ENCODE measurements around the gene SATB2. TPM values are rescaled to one million over a fixed set of nuclear protein-coding genes. Genes with fewer than 3 reads are reported as not detected.

Gene SATB2
- total RNA-seq, 1 experiment from 2014 or later = 22.1 TPM

DNA sequence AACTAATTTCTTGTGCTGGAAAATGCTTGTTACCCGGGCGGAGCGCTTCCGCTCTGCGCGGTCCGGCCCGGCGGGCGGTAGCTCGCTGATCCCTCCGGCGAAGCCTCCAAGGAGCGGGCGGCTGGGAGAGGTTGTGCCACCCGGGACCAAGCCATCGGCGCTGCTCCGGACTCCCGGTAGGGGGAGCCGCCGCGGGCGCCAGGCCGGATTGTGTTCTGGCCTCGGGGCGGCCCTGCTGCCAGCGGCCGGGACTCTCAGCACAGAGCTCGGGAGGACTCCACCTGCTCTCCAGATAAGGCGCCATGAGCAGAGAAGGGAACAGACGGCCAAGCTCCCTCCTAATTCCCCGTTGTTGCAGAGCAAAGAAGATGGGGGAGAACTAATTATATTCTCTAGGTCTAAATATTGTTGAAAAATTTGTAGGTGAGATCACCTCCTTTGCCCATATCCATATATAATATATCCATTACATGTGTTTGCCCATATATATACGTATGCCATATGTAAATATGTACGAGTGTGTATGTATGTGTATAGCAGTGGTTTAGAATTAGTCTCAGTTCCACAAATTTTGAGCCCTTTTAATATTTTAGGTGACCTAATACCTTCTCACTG lies 13.8 kb upstream of the SATB2 start (continued):
- TF ChIP-seq, protein P1, sequence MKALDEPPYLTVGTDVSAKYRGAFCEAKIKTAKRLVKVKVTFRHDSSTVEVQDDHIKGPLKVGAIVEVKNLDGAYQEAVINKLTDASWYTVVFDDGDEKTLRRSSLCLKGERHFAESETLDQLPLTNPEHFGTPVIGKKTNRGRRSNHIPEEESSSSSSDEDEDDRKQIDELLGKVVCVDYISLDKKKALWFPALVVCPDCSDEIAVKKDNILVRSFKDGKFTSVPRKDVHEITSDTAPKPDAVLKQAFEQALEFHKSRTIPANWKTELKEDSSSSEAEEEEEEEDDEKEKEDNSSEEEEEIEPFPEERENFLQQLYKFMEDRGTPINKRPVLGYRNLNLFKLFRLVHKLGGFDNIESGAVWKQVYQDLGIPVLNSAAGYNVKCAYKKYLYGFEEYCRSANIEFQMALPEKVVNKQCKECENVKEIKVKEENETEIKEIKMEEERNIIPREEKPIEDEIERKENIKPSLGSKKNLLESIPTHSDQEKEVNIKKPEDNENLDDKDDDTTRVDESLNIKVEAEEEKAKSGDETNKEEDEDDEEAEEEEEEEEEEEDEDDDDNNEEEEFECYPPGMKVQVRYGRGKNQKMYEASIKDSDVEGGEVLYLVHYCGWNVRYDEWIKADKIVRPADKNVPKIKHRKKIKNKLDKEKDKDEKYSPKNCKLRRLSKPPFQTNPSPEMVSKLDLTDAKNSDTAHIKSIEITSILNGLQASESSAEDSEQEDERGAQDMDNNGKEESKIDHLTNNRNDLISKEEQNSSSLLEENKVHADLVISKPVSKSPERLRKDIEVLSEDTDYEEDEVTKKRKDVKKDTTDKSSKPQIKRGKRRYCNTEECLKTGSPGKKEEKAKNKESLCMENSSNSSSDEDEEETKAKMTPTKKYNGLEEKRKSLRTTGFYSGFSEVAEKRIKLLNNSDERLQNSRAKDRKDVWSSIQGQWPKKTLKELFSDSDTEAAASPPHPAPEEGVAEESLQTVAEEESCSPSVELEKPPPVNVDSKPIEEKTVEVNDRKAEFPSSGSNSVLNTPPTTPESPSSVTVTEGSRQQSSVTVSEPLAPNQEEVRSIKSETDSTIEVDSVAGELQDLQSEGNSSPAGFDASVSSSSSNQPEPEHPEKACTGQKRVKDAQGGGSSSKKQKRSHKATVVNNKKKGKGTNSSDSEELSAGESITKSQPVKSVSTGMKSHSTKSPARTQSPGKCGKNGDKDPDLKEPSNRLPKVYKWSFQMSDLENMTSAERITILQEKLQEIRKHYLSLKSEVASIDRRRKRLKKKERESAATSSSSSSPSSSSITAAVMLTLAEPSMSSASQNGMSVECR (CRISPR knock-in tag; IDR thresholded peaks at IDR 0.05; ENCODE audit: borderline replicate concordance) = no peak
- TF ChIP-seq HMGXB4 (CRISPR knock-in tag; IDR thresholded peaks at IDR 0.05) (peak; percentile 68), NR2C2 (CRISPR knock-in tag; IDR thresholded peaks at IDR 0.05) (no peak), TCF7 (CRISPR knock-in tag; IDR thresholded peaks at IDR 0.05; ENCODE audit: low read depth) (no peak), GRHL2 (CRISPR knock-in tag; IDR thresholded peaks at IDR 0.05; ENCODE audit: insufficient replicate concordance, severe bottlenecking) (no peak), ETV6 (CRISPR knock-in tag; IDR thresholded peaks at IDR 0.05) (no peak), ZBTB43 (CRISPR knock-in tag; IDR thresholded peaks at IDR 0.05) (no peak), OVOL2 (CRISPR knock-in tag; IDR thresholded peaks at IDR 0.05; ENCODE audit: borderline replicate concordance) (no peak), CREM (CRISPR knock-in tag; IDR thresholded peaks at IDR 0.05) (no peak), ZNF423 (CRISPR knock-in tag; IDR thresholded peaks at IDR 0.05) (peak; percentile 10; the same call in 1 of the 2 replicates), ZNF396 (CRISPR knock-in tag; IDR thresholded peaks at IDR 0.05; ENCODE audit: borderline replicate concordance) (no peak), NR3C1 (CRISPR knock-in tag; conservative IDR thresholded peaks at IDR 0.05; ENCODE audit: low read depth) (no peak), ATF1 (CRISPR knock-in tag; IDR thresholded peaks at IDR 0.05) (no peak), KAT7 (CRISPR knock-in tag; IDR thresholded peaks at IDR 0.05; ENCODE audit: borderline replicate concordance) (0 out of 2 replicates have a peak, but pooled peaks have one; percentile 24), ZNF263 (CRISPR knock-in tag; IDR thresholded peaks at IDR 0.05; ENCODE audit: low read depth) (peak; percentile 78), HMGA2 (CRISPR knock-in tag; IDR thresholded peaks at IDR 0.05) (no peak), ZBTB21 (CRISPR knock-in tag; IDR thresholded peaks at IDR 0.05; ENCODE audit: borderline replicate concordance) (no peak), RELA (CRISPR knock-in tag; IDR thresholded peaks at IDR 0.05; ENCODE audit: borderline replicate concordance) (no peak), TP53 (CRISPR knock-in tag; IDR thresholded peaks at IDR 0.05) (no peak), TEAD4 (CRISPR knock-in tag; IDR thresholded peaks at IDR 0.05) (no peak), USF1 (CRISPR knock-in tag; IDR thresholded peaks at IDR 0.05) (no peak), MYBL2 (CRISPR knock-in tag; IDR thresholded peaks at IDR 0.05) (no peak)
- TF ChIP-seq, protein P2, sequence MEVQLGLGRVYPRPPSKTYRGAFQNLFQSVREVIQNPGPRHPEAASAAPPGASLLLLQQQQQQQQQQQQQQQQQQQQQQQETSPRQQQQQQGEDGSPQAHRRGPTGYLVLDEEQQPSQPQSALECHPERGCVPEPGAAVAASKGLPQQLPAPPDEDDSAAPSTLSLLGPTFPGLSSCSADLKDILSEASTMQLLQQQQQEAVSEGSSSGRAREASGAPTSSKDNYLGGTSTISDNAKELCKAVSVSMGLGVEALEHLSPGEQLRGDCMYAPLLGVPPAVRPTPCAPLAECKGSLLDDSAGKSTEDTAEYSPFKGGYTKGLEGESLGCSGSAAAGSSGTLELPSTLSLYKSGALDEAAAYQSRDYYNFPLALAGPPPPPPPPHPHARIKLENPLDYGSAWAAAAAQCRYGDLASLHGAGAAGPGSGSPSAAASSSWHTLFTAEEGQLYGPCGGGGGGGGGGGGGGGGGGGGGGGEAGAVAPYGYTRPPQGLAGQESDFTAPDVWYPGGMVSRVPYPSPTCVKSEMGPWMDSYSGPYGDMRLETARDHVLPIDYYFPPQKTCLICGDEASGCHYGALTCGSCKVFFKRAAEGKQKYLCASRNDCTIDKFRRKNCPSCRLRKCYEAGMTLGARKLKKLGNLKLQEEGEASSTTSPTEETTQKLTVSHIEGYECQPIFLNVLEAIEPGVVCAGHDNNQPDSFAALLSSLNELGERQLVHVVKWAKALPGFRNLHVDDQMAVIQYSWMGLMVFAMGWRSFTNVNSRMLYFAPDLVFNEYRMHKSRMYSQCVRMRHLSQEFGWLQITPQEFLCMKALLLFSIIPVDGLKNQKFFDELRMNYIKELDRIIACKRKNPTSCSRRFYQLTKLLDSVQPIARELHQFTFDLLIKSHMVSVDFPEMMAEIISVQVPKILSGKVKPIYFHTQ (CRISPR knock-in tag; IDR thresholded peaks at IDR 0.05) = no peak
- TF ChIP-seq, protein P3, sequence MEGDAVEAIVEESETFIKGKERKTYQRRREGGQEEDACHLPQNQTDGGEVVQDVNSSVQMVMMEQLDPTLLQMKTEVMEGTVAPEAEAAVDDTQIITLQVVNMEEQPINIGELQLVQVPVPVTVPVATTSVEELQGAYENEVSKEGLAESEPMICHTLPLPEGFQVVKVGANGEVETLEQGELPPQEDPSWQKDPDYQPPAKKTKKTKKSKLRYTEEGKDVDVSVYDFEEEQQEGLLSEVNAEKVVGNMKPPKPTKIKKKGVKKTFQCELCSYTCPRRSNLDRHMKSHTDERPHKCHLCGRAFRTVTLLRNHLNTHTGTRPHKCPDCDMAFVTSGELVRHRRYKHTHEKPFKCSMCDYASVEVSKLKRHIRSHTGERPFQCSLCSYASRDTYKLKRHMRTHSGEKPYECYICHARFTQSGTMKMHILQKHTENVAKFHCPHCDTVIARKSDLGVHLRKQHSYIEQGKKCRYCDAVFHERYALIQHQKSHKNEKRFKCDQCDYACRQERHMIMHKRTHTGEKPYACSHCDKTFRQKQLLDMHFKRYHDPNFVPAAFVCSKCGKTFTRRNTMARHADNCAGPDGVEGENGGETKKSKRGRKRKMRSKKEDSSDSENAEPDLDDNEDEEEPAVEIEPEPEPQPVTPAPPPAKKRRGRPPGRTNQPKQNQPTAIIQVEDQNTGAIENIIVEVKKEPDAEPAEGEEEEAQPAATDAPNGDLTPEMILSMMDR (IDR thresholded peaks at IDR 0.05) = peak; percentile 45
- TF ChIP-seq, protein P4, sequence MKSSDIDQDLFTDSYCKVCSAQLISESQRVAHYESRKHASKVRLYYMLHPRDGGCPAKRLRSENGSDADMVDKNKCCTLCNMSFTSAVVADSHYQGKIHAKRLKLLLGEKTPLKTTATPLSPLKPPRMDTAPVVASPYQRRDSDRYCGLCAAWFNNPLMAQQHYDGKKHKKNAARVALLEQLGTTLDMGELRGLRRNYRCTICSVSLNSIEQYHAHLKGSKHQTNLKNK (CRISPR knock-in tag; IDR thresholded peaks at IDR 0.05) = no peak
- TF ChIP-seq, protein P5, sequence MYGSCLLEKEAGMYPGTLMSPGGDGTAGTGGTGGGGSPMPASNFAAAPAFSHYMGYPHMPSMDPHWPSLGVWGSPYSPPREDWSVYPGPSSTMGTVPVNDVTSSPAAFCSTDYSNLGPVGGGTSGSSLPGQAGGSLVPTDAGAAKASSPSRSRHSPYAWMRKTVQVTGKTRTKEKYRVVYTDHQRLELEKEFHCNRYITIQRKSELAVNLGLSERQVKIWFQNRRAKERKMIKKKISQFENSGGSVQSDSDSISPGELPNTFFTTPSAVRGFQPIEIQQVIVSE (CRISPR knock-in tag; IDR thresholded peaks at IDR 0.05; ENCODE audit: borderline replicate concordance) = no peak

All from WTC11 (cell line).